Gastroesophageal sphincter (tissue), 3 donors: ENCODE results near the gene SELENOI.

Source experiments
- CTCF ChIP-seq, 4 experiments: fragments of 200-600 bp in 2 of 4; fragments of 450-650 bp in 2 of 4; sonication (generic) in 1 of 4; IDR thresholded peaks; one replicate each; pipeline ENCODE4 v1.5.1; 2017 to 2019; ENCODE audit warnings: antibody characterized with exemption in 4 of 4, mild to moderate bottlenecking in 2 of 4, moderate library complexity in 2 of 4
- POLR2A ChIP-seq, 2 donors: fragments of 450-650 bp; IDR thresholded peaks; one replicate each; pipeline ENCODE4 v1.6.1; 2017; ENCODE audit warnings: antibody characterized with exemption in 2 of 2, mild to moderate bottlenecking in 2 of 2, moderate library complexity in 1 of 2

GRCh38 chr2:26407526-26407925 is 61.6 kb downstream of the SELENOI start:
- no peak for TF ChIP-seq CTCF (IDR thresholded peaks at IDR 0.05)
- no peak for TF ChIP-seq POLR2A (IDR thresholded peaks at IDR 0.05)
